Skeletal muscle cell (primary cell): ENCODE data around the gene IFT74.

Experiments used
- DNase-seq: peaks from one replicate; pipeline ENCODE4 v3.0.0-alpha.2; 2010; ENCODE audit warnings: low read depth
- H3K4me3 ChIP-seq: 2 replicates; pipeline ENCODE4 v1.5.1; 2011; ENCODE audit warnings: low read depth, mild to moderate bottlenecking, control low read depth, low read length, moderate library complexity

IFT74 gene

GRCh38 chr9:26955921-26956859 lies at the start of gene IFT74:
Gene IFT74 (plus strand): TSS chr9:26956412. CDS start chr9:26961968, 5,556 bp downstream.
- peak within 1 kb of the TSS; percentile 66 for H3K4me3 ChIP-seq
- DNase-seq: peak; percentile 95

- H3K4me3 ChIP-seq: no peak overlapping the region
- DNase-seq: no peak
Measured at GRCh38 chr9:26913138-26913668, 43.0 kb upstream of the IFT74 start.

GRCh38 chr9:26919698-26920097 lies 36.5 kb upstream of the IFT74 start:
- no peak for DNase-seq
- no peak overlapping the region for H3K4me3 ChIP-seq

GRCh38 chr9:26925609-26926008 lies 30.6 kb upstream of the IFT74 start:
- H3K4me3 ChIP-seq: no peak overlapping the region
- DNase-seq: no peak

GRCh38 chr9:26928902-26929495 lies 27.2 kb upstream of the IFT74 start:
- H3K4me3 ChIP-seq: no peak overlapping the region
- DNase-seq: no peak

- no peak for DNase-seq
- no peak overlapping the region for H3K4me3 ChIP-seq
Measured at GRCh38 chr9:26935847-26936246, 20.4 kb upstream of the IFT74 start.

- no peak for DNase-seq
- H3K4me3 ChIP-seq: no peak overlapping the region
Measured at GRCh38 chr9:26937816-26938371, 18.3 kb upstream of the IFT74 start.

GRCh38 chr9:26939955-26940711 lies 16.1 kb upstream of the IFT74 start:
- no peak for DNase-seq
- H3K4me3 ChIP-seq: no peak overlapping the region

- H3K4me3 ChIP-seq: no peak overlapping the region
- no peak for DNase-seq
Measured at GRCh38 chr9:26940779-26941178, 15.4 kb upstream of the IFT74 start.

GRCh38 chr9:26945591-26945990 lies 10.6 kb upstream of the IFT74 start:
- H3K4me3 ChIP-seq: peak overlapping the region; percentile 96

GRCh38 chr9:26946753-26947727 lies 9.2 kb upstream of the IFT74 start, which contains the start of gene PLAA:
Gene PLAA (minus strand): TSS chr9:26947242. CDS start chr9:26947045, 197 bp downstream.
- DNase-seq: peak; percentile 61
- H3K4me3 ChIP-seq: peak within 1 kb of the TSS; percentile 96

More at GRCh38 chr9:26945591-26945990, 10.6 kb upstream of the IFT74 start:
- no peak for DNase-seq

- no peak for DNase-seq
- H3K4me3 ChIP-seq: peak overlapping the region; percentile 96
Measured at GRCh38 chr9:26947736-26948135, 8.5 kb upstream of the IFT74 start.

- H3K4me3 ChIP-seq: no peak overlapping the region
- DNase-seq: no peak
Measured at GRCh38 chr9:26949637-26950069, 6.6 kb upstream of the IFT74 start.

GRCh38 chr9:26950521-26950920 lies 5.7 kb upstream of the IFT74 start:
- no peak for DNase-seq
- H3K4me3 ChIP-seq: no peak overlapping the region

GRCh38 chr9:26951794-26952193 lies 4.4 kb upstream of the IFT74 start:
- no peak for DNase-seq
- no peak overlapping the region for H3K4me3 ChIP-seq

GRCh38 chr9:26954050-26954508 lies 2.1 kb upstream of the IFT74 start:
- no peak for DNase-seq
- no peak overlapping the region for H3K4me3 ChIP-seq

- no peak for DNase-seq
- H3K4me3 ChIP-seq: peak overlapping the region; percentile 66
Measured at GRCh38 chr9:26955222-26955903, 849 bp upstream of the IFT74 start.

- H3K4me3 ChIP-seq: peak overlapping the region; percentile 66
- no peak for DNase-seq
Measured at GRCh38 chr9:26956860-26957233, 635 bp downstream of the IFT74 start.
